HG03457 (cell line): Measurements from ENCODE around the gene KHSRP.
A peak's percentile ranks its signal among the peaks of the same experiment; 100 is the strongest.

Source experiments
- ATAC-seq: cut with Tn5 transposase; IDR thresholded peaks from one replicate; pipeline ENCODE4 v1.9.1; 2021; ENCODE audit warnings: moderate number of reproducible peaks; ENCODE audit not compliant: unreplicated experiment

The KHSRP gene, protein sequence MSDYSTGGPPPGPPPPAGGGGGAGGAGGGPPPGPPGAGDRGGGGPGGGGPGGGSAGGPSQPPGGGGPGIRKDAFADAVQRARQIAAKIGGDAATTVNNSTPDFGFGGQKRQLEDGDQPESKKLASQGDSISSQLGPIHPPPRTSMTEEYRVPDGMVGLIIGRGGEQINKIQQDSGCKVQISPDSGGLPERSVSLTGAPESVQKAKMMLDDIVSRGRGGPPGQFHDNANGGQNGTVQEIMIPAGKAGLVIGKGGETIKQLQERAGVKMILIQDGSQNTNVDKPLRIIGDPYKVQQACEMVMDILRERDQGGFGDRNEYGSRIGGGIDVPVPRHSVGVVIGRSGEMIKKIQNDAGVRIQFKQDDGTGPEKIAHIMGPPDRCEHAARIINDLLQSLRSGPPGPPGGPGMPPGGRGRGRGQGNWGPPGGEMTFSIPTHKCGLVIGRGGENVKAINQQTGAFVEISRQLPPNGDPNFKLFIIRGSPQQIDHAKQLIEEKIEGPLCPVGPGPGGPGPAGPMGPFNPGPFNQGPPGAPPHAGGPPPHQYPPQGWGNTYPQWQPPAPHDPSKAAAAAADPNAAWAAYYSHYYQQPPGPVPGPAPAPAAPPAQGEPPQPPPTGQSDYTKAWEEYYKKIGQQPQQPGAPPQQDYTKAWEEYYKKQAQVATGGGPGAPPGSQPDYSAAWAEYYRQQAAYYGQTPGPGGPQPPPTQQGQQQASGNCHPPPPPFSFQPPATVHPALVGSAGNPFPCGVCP

GRCh38 chr19:6424195-6424938, at the start of gene KHSRP:
TSS of gene KHSRP (minus strand) at chr19:6424811. CDS start at chr19:6424701, 110 bp downstream.
- ATAC-seq = no peak

GRCh38 chr19:6473647-6474046, 49.0 kb upstream of the KHSRP start:
- no peak for ATAC-seq

- no peak for ATAC-seq
Measured at GRCh38 chr19:6472713-6473112, 48.1 kb upstream of the KHSRP start.

DNA sequence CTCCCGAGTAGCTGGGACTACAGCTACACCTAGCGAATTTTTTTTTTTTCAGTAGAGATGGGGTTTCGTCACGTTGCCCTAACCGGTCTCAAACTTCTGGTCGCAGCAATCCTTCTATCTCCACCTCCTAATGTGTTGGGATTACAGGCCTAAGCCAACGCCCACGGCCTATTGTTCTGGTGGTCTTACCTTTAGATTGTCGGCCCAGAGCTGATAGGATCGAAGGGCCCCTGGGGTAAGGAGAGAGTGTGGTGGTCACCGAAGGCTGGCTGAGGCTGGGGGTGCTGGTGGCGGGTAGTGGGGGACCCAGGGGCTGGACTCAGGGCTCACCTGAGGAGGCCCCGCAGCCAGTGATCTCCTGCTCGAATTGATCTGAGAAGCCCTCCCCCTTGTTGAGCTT, 46.5 kb upstream of the KHSRP start:
- no peak for ATAC-seq

- ATAC-seq = no peak
Measured at GRCh38 chr19:6470173-6470572, 45.6 kb upstream of the KHSRP start.

- ATAC-seq = no peak
Measured at GRCh38 chr19:6467384-6467783, 42.8 kb upstream of the KHSRP start.

DNA sequence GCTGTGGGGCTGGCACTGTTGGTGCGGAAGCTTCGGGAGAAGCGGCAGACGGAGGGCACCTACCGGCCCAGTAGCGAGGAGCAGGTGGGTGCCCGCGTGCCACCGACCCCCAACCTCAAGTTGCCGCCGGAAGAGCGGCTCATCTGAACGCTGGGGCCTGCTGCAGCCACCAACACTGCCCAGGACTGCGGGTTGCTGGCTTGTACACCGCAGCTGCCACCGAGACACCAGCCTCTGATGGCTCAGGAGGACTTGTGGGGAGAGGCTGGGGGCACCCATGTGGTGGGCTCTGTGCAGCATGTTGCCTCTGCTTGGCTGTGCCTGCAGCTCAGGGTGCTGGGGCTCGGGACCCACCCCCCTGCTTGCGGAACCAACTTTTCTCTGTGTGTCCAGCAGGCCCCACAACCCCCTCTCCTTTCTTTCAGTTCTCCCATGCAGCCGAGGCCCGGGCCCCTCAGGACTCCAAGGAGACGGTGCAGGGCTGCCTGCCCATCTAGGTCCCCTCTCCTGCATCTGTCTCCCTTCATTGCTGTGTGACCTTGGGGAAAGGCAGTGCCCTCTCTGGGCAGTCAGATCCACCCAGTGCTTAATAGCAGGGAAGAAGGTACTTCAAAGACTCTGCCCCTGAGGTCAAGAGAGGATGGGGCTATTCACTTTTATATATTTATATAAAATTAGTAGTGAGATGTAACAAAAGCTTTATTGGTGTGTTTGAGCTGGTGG, 42.1 kb upstream of the KHSRP start:
- ATAC-seq = no peak

DNA sequence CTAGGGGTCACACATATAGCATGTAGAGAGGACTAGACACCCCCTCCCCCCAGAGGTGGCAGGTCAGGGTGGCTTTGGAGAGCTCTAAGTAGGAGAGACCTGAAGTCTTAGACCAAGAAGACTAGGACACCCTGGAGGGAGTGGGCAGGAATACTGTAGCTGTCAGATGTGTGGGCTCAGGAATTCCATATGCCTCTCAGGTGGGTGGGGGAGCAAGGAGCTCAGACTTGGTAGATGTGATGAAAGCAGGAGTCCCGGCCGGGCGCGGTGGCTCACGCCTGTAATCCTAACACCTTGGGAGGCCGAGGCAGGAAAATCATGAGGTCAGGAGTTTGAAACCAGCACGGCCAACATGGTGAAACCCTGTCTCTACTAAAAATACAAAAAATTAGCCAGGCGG, 41.1 kb upstream of the KHSRP start:
- no peak for ATAC-seq

DNA sequence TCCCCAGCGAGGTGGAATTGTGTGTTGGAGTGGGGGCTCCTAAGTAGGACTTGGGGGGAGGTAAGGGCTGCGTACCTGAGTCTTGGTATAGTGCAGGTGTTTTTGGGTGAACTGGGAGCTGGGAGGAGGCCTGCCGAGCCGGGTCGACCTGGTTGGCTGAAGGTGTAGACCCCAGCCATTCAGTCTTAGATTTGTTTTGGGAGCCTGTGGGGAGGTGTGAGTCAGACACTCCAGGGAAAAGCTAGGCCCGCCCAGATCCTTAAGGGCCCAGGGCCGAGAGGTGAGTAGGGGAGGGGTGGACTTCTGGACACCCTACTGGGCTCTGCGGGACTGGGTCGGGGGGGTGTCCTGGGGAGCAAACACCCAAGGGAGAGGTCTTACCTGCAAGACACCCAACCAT, 40.4 kb upstream of the KHSRP start:
- ATAC-seq = no peak

- no peak for ATAC-seq
Measured at GRCh38 chr19:6464070-6464873, 39.7 kb upstream of the KHSRP start, which contains the start of gene CRB3. TSS of gene CRB3 (plus strand) at chr19:6464271. CDS start at chr19:6464702, 431 bp downstream.

DNA sequence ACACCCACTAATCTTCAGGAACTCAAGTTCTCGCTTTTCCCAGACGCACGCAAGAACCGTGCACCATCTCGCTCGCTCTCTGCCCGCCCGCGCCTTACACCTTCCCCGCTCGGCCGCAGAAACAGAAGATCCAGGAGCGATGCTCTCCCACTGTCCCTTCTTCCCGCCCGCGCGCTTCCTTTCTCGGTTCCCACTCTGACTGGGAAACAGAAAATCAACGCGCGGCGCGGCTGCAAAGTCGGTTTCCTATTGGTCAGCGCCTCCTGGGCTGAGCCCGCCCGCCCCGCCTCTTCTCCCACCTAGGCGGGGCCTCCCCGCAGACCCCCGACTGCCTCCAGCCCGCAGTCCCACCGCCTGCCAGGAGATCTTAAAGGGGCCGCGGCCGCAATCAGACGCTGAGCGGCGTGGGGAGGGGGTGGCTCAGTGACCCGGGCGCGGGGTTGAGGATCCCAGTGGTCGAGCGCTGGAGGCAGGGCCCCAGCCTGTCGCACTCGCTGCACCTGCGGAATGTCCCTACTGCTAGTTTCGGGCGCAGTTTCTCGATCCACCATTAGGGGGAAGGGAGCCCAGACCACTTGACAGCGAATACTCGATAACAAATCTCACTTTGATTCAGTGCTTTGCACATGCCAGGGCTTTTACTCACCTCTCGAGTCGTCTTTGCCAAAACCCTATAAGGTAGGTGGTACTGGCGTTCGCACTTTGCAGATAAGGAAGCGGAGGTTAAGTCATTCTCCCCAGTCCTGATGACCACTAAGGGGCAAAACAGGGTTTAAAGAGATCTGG, 35.7 kb upstream of the KHSRP start:
- peak; percentile 60 for ATAC-seq

- ATAC-seq = no peak
Measured at GRCh38 chr19:6459262-6460098, 34.9 kb upstream of the KHSRP start, which contains the start of gene SLC25A23. TSS of gene SLC25A23 (minus strand) at chr19:6459792. CDS start at chr19:6459628, 164 bp downstream.

DNA sequence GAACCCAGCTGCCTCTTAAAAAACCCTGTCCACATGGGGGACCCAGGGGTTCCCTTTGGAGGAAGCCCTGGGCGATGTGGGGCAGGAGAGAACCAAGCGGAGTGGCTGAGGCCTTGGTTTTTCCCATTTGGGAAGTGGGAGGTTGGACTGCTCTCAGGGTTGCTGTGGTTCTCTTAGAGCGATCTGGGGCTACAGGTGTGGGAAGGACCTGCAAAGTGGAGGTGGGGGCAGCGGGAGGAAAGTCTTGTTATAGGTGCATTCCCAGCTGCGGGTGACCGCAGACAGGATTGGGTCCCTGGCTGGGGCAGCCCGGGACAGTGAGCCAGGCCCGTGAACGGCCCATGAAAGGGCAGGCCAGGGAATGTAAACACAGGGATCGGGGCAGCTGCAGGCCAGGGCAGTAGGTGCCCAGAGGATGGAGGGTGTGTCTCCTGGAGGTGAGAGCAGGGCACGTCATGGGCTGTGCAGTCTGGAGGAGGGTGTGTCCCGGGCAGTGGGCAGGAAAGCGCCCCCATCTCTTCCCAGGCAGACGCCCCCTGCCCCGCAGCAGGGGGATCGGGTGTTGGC, 34.2 kb upstream of the KHSRP start:
- no peak for ATAC-seq

GRCh38 chr19:6457958-6458694, 33.5 kb upstream of the KHSRP start:
- no peak for ATAC-seq

DNA sequence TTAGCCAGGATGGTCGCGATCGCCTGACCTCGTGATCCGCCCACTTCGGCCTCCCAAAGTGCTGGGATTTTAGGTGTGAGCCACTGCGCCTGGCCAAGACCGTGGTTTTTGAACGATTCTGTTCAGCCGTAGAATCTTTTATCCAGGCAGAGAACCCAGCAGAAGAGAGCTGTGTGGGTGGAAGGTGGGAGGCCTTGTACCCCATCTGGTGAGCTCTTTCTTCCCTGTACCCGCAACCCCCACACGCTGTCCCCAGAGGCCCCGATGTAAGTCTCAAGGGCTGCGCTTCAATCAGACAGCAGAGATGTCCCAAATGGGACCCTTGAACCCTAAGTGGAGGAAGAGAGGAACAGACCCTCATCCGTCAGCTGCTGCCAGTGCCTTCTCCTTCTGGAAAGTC, 31.3 kb upstream of the KHSRP start:
- no peak for ATAC-seq

- no peak for ATAC-seq
Measured at GRCh38 chr19:6453951-6454565, 29.4 kb upstream of the KHSRP start.

DNA sequence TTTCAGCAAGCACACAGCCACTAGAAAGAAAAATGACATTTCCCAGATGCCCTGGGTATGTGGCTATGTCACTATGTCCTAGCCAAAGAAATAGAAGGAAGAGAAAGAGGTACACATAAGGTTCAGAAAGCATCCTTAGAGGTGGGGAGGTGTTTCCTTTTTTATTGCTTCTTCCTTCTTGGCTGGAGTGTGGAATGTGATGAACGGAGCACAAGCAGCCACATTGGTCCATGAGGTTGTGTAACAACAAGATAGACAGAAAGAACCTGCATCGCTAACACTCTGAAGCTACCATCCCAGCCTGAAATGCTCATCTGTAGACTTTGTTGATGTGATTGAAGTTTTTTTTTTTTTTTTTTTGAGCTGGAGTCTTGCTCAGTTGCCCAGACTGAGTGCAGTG, 28.3 kb upstream of the KHSRP start:
- no peak for ATAC-seq
